Epithelial cell of esophagus (primary cell): ENCODE measurements around the gene ANKS1B.

Experiments
- DNase-seq: peaks from one replicate; pipeline ENCODE4 v3.0.0; 2010; ENCODE audit warnings: low read depth
- H3K4me3 ChIP-seq: 2 replicates; pipeline ENCODE4 v1.5.1; 2011; ENCODE audit warnings: mild to moderate bottlenecking, low read length, control low read depth
- TF ChIP-seq, protein P1 (sequence below): IDR thresholded peaks from 2 replicates; pipeline ENCODE4 v1.5.1; 2011; ENCODE audit warnings: low read depth, mild to moderate bottlenecking, low read length, control low read depth, inconsistent platforms; ENCODE audit not compliant: insufficient read depth; ENCODE audit errors: missing control alignments

The ANKS1B gene

DNA sequence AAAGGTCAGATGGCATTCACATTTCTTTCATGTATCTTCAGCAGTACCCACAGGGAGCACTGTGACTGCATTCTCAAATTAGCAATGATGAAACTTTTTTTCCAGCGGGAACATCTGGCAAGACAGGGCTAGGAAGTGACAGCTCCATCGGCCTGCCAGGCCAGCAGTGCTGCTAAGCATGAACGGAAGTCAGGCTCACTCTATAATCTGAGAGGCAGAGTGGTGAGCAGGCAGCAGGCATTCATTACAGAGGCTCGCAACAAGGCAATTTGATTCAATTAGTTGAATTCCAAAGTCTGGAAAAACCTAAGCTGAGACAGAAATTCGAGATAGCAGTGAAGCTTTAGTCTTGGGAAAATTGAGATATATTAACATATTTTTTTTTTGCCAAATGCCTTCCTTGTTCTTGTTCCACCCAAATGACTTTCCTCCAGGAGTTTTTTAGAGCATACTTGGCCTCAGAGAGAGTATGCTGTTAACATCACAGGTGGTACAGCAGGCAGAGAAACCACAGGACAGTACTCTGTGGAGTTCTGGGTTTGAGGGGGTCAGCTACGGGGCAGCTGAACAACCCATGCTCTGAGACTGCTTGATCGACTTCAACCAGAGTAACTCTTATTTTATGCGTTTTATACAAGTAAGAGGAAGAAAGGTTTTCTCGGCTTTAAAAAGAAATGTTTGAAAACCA lies 924.8 kb downstream of the ANKS1B start:
- no peak for DNase-seq
- TF ChIP-seq, protein P1, sequence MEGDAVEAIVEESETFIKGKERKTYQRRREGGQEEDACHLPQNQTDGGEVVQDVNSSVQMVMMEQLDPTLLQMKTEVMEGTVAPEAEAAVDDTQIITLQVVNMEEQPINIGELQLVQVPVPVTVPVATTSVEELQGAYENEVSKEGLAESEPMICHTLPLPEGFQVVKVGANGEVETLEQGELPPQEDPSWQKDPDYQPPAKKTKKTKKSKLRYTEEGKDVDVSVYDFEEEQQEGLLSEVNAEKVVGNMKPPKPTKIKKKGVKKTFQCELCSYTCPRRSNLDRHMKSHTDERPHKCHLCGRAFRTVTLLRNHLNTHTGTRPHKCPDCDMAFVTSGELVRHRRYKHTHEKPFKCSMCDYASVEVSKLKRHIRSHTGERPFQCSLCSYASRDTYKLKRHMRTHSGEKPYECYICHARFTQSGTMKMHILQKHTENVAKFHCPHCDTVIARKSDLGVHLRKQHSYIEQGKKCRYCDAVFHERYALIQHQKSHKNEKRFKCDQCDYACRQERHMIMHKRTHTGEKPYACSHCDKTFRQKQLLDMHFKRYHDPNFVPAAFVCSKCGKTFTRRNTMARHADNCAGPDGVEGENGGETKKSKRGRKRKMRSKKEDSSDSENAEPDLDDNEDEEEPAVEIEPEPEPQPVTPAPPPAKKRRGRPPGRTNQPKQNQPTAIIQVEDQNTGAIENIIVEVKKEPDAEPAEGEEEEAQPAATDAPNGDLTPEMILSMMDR = no peak
- H3K4me3 ChIP-seq = no peak overlapping the region

DNA sequence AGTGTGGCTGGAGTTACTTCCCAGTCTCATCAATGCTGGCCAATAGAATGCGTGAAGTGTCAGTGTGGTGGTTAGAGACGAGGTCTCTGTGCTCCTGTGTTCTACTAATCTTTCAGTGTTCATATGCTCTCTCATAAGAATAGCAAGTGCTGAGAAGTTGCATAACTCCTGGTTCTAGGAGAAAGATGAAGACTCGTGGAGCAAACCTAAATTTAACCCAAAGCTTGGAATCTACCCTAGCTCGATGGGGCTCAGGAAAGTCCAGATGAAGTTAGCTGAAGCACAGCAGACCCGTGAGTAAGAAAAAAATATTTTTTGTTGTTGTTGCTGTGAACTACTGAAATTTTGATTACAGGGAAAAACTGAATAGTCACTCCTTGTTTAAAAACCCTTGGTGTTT lies 927.1 kb downstream of the ANKS1B start:
- no peak for DNase-seq
- H3K4me3 ChIP-seq = no peak overlapping the region
- TF ChIP-seq, protein P1 = no peak

GRCh38 chr12:99056186-99056585 lies 928.5 kb downstream of the ANKS1B start:
- no peak overlapping the region for H3K4me3 ChIP-seq
- DNase-seq = no peak
- TF ChIP-seq, protein P1 = no peak

DNA sequence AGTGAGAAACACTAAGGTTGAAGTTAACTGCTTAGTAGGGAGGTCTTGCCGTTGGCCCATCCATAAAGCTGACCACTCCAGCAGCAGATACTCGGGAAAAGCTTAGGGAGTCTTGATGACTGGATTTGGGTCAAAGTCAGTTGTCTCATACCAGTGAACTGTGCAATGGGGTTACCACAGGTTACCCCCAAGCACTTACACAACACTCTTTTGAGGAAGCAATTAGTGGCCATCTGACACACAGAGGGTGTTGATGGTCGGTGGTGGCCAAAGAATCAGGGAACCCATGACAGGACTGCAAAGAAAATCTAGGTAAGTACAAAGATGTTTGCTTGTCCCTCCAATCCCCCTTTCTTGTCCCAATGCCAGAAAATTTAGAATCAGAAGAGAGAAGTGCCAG lies 929.4 kb downstream of the ANKS1B start:
- no peak for DNase-seq
- TF ChIP-seq, protein P1 = no peak

GRCh38 chr12:99054601-99055128 lies 930.1 kb downstream of the ANKS1B start:
- TF ChIP-seq, protein P1 = no peak
- DNase-seq = no peak
- no peak overlapping the region for H3K4me3 ChIP-seq

More for the DNA sequence above, 929.4 kb downstream of the ANKS1B start:
- H3K4me3 ChIP-seq = no peak overlapping the region

DNA sequence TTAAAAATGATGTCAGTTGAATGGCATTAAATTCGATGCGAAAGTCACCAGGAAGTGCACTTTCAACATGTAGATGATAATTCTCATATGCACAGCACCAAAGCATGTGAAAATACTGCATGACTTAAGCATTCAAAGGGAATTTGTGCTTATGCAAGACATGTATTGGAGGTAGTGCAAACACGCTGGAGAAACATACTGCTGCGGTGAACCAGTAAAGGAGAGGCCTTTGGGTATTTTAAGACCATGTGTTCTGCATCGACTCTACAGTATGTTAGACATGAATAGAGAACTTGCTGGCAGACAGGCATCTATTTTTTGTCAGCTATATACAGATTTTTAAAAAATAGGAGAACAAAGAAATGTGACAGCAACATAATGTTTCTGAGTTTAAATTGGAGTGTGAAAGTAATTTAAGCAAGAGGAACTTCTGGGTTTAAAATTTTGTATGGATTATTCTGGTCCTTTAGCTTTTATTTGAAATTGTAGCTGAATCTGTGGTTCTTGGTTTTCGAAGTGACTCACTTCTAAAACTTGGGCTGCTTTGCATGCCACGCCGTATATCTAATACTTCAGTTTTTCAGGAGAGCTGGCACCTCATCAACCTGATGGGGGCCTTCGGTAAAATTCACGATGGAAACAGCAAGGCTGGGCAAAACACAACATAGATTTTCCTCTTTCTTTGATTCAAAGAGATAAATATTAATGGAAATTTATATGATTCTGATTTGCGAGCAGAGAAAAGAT lies 930.9 kb downstream of the ANKS1B start:
- TF ChIP-seq, protein P1 = no peak
- DNase-seq = no peak
- no peak overlapping the region for H3K4me3 ChIP-seq
